PC-9 (cell line): Measurements from ENCODE around the gene KRTAP9-8. TPM values are rescaled to one million over a fixed set of nuclear protein-coding genes. Genes with fewer than 3 reads are reported as not detected.

Experiments
- BruUV-seq: library from RNA; stranded (reverse); fragments of 400-500 nt; replicated peaks from 2 replicates; lab custom pipeline; 2021; lab: Mats Ljungman, UMichigan
- CTCF ChIA-PET: fragments of 300-600 bp; sonication (Branson Sonifier 250); formaldehyde crosslinking; loops from one replicate; lab custom pipeline; 2022; ENCODE audit warnings: antibody characterized with exemption; lab: Charles Lee
- POLR2A ChIA-PET: fragments of 300-600 bp; sonication (Branson Sonifier 250); formaldehyde crosslinking; loops from one replicate; lab custom pipeline; 2022; ENCODE audit warnings: antibody characterized with exemption; ENCODE audit not compliant: unreplicated experiment; lab: Charles Lee
- DNase-seq, 2 experiments: peaks; one replicate each; pipeline versions ENCODE4 v3.0.0 to v3.0.0-alpha.2; 2015 to 2022; ENCODE audit warnings: mixed read lengths in 1 of 2
- H2AFZ ChIP-seq: fragments of 200-600 bp; sonication (generic); 2 replicates; pipeline ENCODE4 v1.8.1; 2017; ENCODE audit warnings: antibody characterized with exemption
- H3F3A ChIP-seq: fragments of 200-600 bp; sonication (generic); 2 replicates; pipeline ENCODE4 v1.8.1; 2017; ENCODE audit warnings: antibody characterized with exemption, mild to moderate bottlenecking, low read depth; ENCODE audit not compliant: insufficient read depth
- H3K27ac ChIP-seq: fragments of 200-600 bp; sonication (generic); 2 replicates; pipeline ENCODE4 v1.6.1; 2016; ENCODE audit warnings: mixed run types
- H3K27me3 ChIP-seq: fragments of 200-600 bp; sonication (generic); 2 replicates; pipeline ENCODE4 v1.6.1; 2016; ENCODE audit warnings: low read depth, mixed run types; ENCODE audit not compliant: insufficient read depth
- H3K36me3 ChIP-seq: fragments of 200-600 bp; sonication (generic); 2 replicates; pipeline ENCODE4 v1.6.1; 2016; ENCODE audit warnings: low read depth, mixed run types
- H3K4me1 ChIP-seq: fragments of 200-600 bp; sonication (generic); replicated peaks from 2 replicates; pipeline ENCODE4 v1.6.1; 2016; ENCODE audit warnings: mixed run types; ENCODE audit not compliant: insufficient read depth
- H3K4me2 ChIP-seq: fragments of 200-600 bp; sonication (generic); 2 replicates; pipeline ENCODE4 v1.6.1; 2017; ENCODE audit warnings: mixed run types
- H3K4me3 ChIP-seq: fragments of 200-600 bp; sonication (generic); 2 replicates; pipeline ENCODE4 v1.6.1; 2016; ENCODE audit warnings: mixed run types
- H3K79me2 ChIP-seq: fragments of 200-600 bp; sonication (generic); 2 replicates; pipeline ENCODE4 v1.6.1; 2017; ENCODE audit warnings: low read depth, mixed run types
- H3K9me2 ChIP-seq: fragments of 200-600 bp; sonication (generic); 2 replicates; pipeline ENCODE4 v1.8.1; 2017; ENCODE audit warnings: mild to moderate bottlenecking; ENCODE audit not compliant: insufficient read depth
- H3K9me3 ChIP-seq: fragments of 200-600 bp; sonication (generic); 2 replicates; pipeline ENCODE4 v1.8.1; 2016; ENCODE audit warnings: low read depth; ENCODE audit not compliant: insufficient read depth
- H4K20me1 ChIP-seq: fragments of 200-600 bp; sonication (generic); 2 replicates; pipeline ENCODE4 v1.8.1; 2017; ENCODE audit not compliant: insufficient read depth
- CTCF ChIP-seq: fragments of 200-600 bp; sonication (generic); conservative IDR thresholded peaks from 2 replicates; pipeline ENCODE4 v1.6.1; 2017; ENCODE audit warnings: mixed run types, antibody characterized with exemption, mild to moderate bottlenecking, moderate library complexity
- EZH2 ChIP-seq: fragments of 200-600 bp; sonication (generic); IDR thresholded peaks from 2 replicates; pipeline ENCODE4 v1.8.0; 2017; ENCODE audit warnings: antibody characterized with exemption, low read depth
- intact Hi-C: fragments of 100-400 bp; cut with micrococcal nuclease; formaldehyde crosslinking; loops from one replicate; pipeline ENCODE4 v1.10.0; 2022; ENCODE audit not compliant: unreplicated experiment
- total RNA-seq: library from RNA; stranded (reverse); gene quantifications from 2 replicates; pipeline ENCODE4 v1.2.3, GENCODE V29; 2021

KRTAP9-8 gene
- total RNA-seq, 1 experiment from 2014 or later: not detected

- Histone ChIP-seq H3K4me2 (no peak overlapping the region), H4K20me1 (no peaks in the 10 kb centered on the region), H3K9me2 (no peaks in the 10 kb centered on the region), H3K36me3 (no peaks in the 10 kb centered on the region), H3K27ac (no peak overlapping the region), H3K27me3 (no peaks in the 10 kb centered on the region), H2AFZ (no peak overlapping the region; the same call in 1 of the 2 replicates), H3K9me3 (0 out of 2 replicates have a peak, but pooled peaks cover 7% of the 10 kb centered on the region), H3K4me1 (no peaks in the 10 kb centered on the region; the same call in 1 of the 2 replicates), H3K79me2 (no peaks in the 10 kb centered on the region), H3F3A (no peaks in the 10 kb centered on the region), H3K4me3 (no peak overlapping the region)
- TF ChIP-seq EZH2 (no peak), CTCF (no peak)
- POLR2A ChIA-PET: no interaction called here
- no peak for DNase-seq
- CTCF ChIA-PET: no interaction called here
- intact Hi-C loops: no loop called here
- BruUV-seq: no TSS peak
These were observed 46.2 kb downstream of the KRTAP9-8 start for GRCh38 chr17:41284043-41284442.

GRCh38 chr17:41284546-41284945 lies 46.7 kb downstream of the KRTAP9-8 start:
- H3K79me2 ChIP-seq: no peaks in the 10 kb centered on the region
- no peaks in the 10 kb centered on the region for H3F3A ChIP-seq
- CTCF ChIA-PET: no interaction called here
- H4K20me1 ChIP-seq: no peaks in the 10 kb centered on the region
- intact Hi-C loops: no loop called here
- H3K36me3 ChIP-seq: no peaks in the 10 kb centered on the region
- H3K4me1 ChIP-seq: no peaks in the 10 kb centered on the region; the same call in 1 of the 2 replicates
- POLR2A ChIA-PET: no interaction called here
- no TSS peak for BruUV-seq
- H3K4me2 ChIP-seq: no peak overlapping the region
- TF ChIP-seq EZH2 (no peak), CTCF (no peak)
- DNase-seq: no peak
- no peak overlapping the region for H2AFZ ChIP-seq
- no peaks in the 10 kb centered on the region for H3K9me2 ChIP-seq
- no peak overlapping the region for H3K4me3 ChIP-seq
- 0 out of 2 replicates have a peak, but pooled peaks cover 7% of the 10 kb centered on the region for H3K9me3 ChIP-seq
- H3K27me3 ChIP-seq: no peaks in the 10 kb centered on the region
- no peak overlapping the region for H3K27ac ChIP-seq

GRCh38 chr17:41287050-41287449 lies 49.3 kb downstream of the KRTAP9-8 start:
- Histone ChIP-seq H3K4me3 (no peak overlapping the region), H3K4me1 (no peaks in the 10 kb centered on the region; the same call in 1 of the 2 replicates), H3K9me2 (no peaks in the 10 kb centered on the region), H3K27me3 (no peaks in the 10 kb centered on the region), H3K36me3 (no peaks in the 10 kb centered on the region), H2AFZ (no peak overlapping the region), H3K9me3 (0 out of 2 replicates have a peak, but pooled peaks cover 5% of the 10 kb centered on the region), H4K20me1 (no peaks in the 10 kb centered on the region), H3K4me2 (no peak overlapping the region), H3K79me2 (no peaks in the 10 kb centered on the region), H3K27ac (no peak overlapping the region), H3F3A (no peaks in the 10 kb centered on the region)
- TF ChIP-seq CTCF (no peak), EZH2 (no peak)
- BruUV-seq: no TSS peak
- intact Hi-C loops: no loop called here
- no peak for DNase-seq
- ChIA-PET CTCF (no interaction called here), POLR2A (no interaction called here)

Other genes with a start within 250 kb of the KRTAP9-8 start
- not detected in 2 replicates for gene KRTAP3-3, start 243.8 kb upstream of the KRTAP9-8 start, total RNA-seq
- not detected in 2 replicates for gene KRTAP3-2, start 238.1 kb upstream of the KRTAP9-8 start, total RNA-seq
- gene KRTAP3-1, start 228.9 kb upstream of the KRTAP9-8 start, total RNA-seq: not detected in 2 replicates
- not detected in 2 replicates for gene KRTAP1-5, start 210.8 kb upstream of the KRTAP9-8 start, total RNA-seq
- not detected in 2 replicates for gene KRTAP1-4, start 207.8 kb upstream of the KRTAP9-8 start, total RNA-seq
- gene KRTAP1-3, start 203.1 kb upstream of the KRTAP9-8 start, total RNA-seq: not detected in 2 replicates
- not detected in 2 replicates for gene KRTAP1-1, start 196.5 kb upstream of the KRTAP9-8 start, total RNA-seq
- not detected in 2 replicates for gene KRTAP2-1, start 190.7 kb upstream of the KRTAP9-8 start, total RNA-seq
- not detected in 2 replicates for gene KRTAP2-2, start 182.8 kb upstream of the KRTAP9-8 start, total RNA-seq
- gene KRTAP2-3, start 177.9 kb upstream of the KRTAP9-8 start, total RNA-seq: 0.57 TPM in 1 of 2 replicates, not detected in the other
- not detected in 2 replicates for gene KRTAP2-4, start 172.1 kb upstream of the KRTAP9-8 start, total RNA-seq
- gene KRTAP4-7, start 153.8 kb upstream of the KRTAP9-8 start, total RNA-seq: not detected in 2 replicates
- not detected in 2 replicates for gene KRTAP4-8, start 139.9 kb upstream of the KRTAP9-8 start, total RNA-seq
- not detected in 2 replicates for gene KRTAP4-16, start 135.8 kb upstream of the KRTAP9-8 start, total RNA-seq
- gene KRTAP4-9, start 132.6 kb upstream of the KRTAP9-8 start, total RNA-seq: not detected in 2 replicates
- gene KRTAP4-11, start 119.6 kb upstream of the KRTAP9-8 start, total RNA-seq: not detected in 2 replicates
- not detected in 2 replicates for gene KRTAP4-12, start 113.8 kb upstream of the KRTAP9-8 start, total RNA-seq
- not detected in 2 replicates for gene KRTAP4-6, start 97.5 kb upstream of the KRTAP9-8 start, total RNA-seq
- not detected in 2 replicates for gene KRTAP4-5, start 88.2 kb upstream of the KRTAP9-8 start, total RNA-seq
- not detected in 2 replicates for gene KRTAP4-4, start 77.3 kb upstream of the KRTAP9-8 start, total RNA-seq
- not detected in 2 replicates for gene KRTAP4-3, start 69.8 kb upstream of the KRTAP9-8 start, total RNA-seq
- gene KRTAP4-2, start 59.8 kb upstream of the KRTAP9-8 start, total RNA-seq: not detected in 2 replicates
- not detected in 2 replicates for gene KRTAP4-1, start 53.1 kb upstream of the KRTAP9-8 start, total RNA-seq
- not detected in 2 replicates for gene KRTAP9-1, start 48.1 kb upstream of the KRTAP9-8 start, total RNA-seq
- gene KRTAP9-2, start 11.4 kb upstream of the KRTAP9-8 start, total RNA-seq: not detected in 2 replicates
- not detected in 2 replicates for gene KRTAP9-3, start 5.5 kb upstream of the KRTAP9-8 start, total RNA-seq
- gene KRTAP9-4, start 11.7 kb downstream of the KRTAP9-8 start, total RNA-seq: not detected in 2 replicates
- gene KRTAP9-9, start 17.4 kb downstream of the KRTAP9-8 start, total RNA-seq: not detected in 2 replicates
- not detected in 2 replicates for gene KRTAP9-6, start 27.4 kb downstream of the KRTAP9-8 start, total RNA-seq
- not detected in 2 replicates for gene KRTAP9-7, start 37.7 kb downstream of the KRTAP9-8 start, total RNA-seq
- gene KRTAP29-1, start 64.9 kb downstream of the KRTAP9-8 start, total RNA-seq: not detected in 2 replicates
- not detected in 2 replicates for gene KRTAP16-1, start 71.3 kb downstream of the KRTAP9-8 start, total RNA-seq
- gene KRTAP17-1, start 77.7 kb downstream of the KRTAP9-8 start, total RNA-seq: not detected in 2 replicates
- not detected in 2 replicates for gene KRT33A, start 112.8 kb downstream of the KRTAP9-8 start, total RNA-seq
- gene KRT33B, start 131.8 kb downstream of the KRTAP9-8 start, total RNA-seq: not detected in 2 replicates
- gene KRT34, start 144.3 kb downstream of the KRTAP9-8 start, total RNA-seq: 0.45 and 1.4 TPM in 2 replicates
- gene KRT31, start 159.6 kb downstream of the KRTAP9-8 start, total RNA-seq: not detected in 2 replicates
- not detected in 2 replicates for gene KRT37, start 186.6 kb downstream of the KRTAP9-8 start, total RNA-seq
- not detected in 2 replicates for gene KRT38, start 203.0 kb downstream of the KRTAP9-8 start, total RNA-seq
- not detected in 2 replicates for gene KRT32, start 229.4 kb downstream of the KRTAP9-8 start, total RNA-seq
- not detected in 2 replicates for gene KRT35, start 243.2 kb downstream of the KRTAP9-8 start, total RNA-seq